A549 (cell line): ENCODE data around the gene ATP2A3. TPM values are rescaled to one million over a fixed set of nuclear protein-coding genes. Genes with fewer than 3 reads are reported as not detected.

ENCODE experiments used
- ATAC-seq, 2 experiments: fragments of 200-7000 bp in 1 of 2; fragments of >200 bp in 1 of 2; cut with Nextera tagmentation in 1 of 2; cut with Tn5 transposase in 1 of 2; 3 replicates each; pipeline versions ENCODE4 v1.8.0 to v1.9.1; 2018 to 2020; ENCODE audit warnings: mild to moderate bottlenecking in 1 of 2, moderate library complexity in 1 of 2
- CTCF ChIA-PET: fragments of 300-600 bp; sonication (Branson Sonifier 250); formaldehyde crosslinking; extraction: SDS; loops from one replicate; lab custom pipeline; 2021; ENCODE audit warnings: antibody characterized with exemption, inconsistent platforms; lab: Yijun Ruan, JAX
- POLR2A ChIA-PET: fragments of 350-600 bp; formaldehyde crosslinking; extraction: SDS; loops from one replicate; lab custom pipeline; 2021; ENCODE audit warnings: antibody characterized with exemption, inconsistent platforms; lab: Yijun Ruan, JAX
- DNase-seq, 2 experiments: peaks; one replicate each; pipeline versions ENCODE4 v3.0.0 to v3.0.0-alpha.2; 2011 to 2016; ENCODE audit warnings: low read depth in 1 of 2, low spot score in 1 of 2
- FAIRE-seq: peaks from 2 replicates; lab custom pipeline; 2011; peaks lifted over from hg19 to GRCh38; lab: Jason Lieb, UNC
- H3K27ac ChIP-seq, 2 experiments: fragments of >200 bp; sonication (Bioruptor Twin); formaldehyde crosslinking; 3 replicates each; pipeline ENCODE4 v1.5.1; 2016 to 2017
- H3K4me1 ChIP-seq: fragments of >200 bp; sonication (Bioruptor Twin); formaldehyde crosslinking; 3 replicates; pipeline ENCODE4 v1.6.1; 2016
- H3K4me2 ChIP-seq: fragments of >200 bp; sonication (Bioruptor Twin); formaldehyde crosslinking; 3 replicates; pipeline ENCODE4 v1.6.1; 2016
- H3K4me3 ChIP-seq: fragments of >200 bp; sonication (Bioruptor Twin); formaldehyde crosslinking; 3 replicates; pipeline ENCODE4 v1.5.1; 2016
- H3K9me3 ChIP-seq: fragments of >200 bp; sonication (Bioruptor Twin); formaldehyde crosslinking; 3 replicates; pipeline ENCODE4 v1.6.1; 2016
- BHLHE40 ChIP-seq: IDR thresholded peaks from 2 replicates; pipeline ENCODE4 v1.6.1; 2012; ENCODE audit warnings: low read depth, low read length, inconsistent platforms
- CBX2 ChIP-seq: fragments of 200-600 bp; sonication (generic); IDR thresholded peaks from 2 replicates; pipeline ENCODE4 v1.6.1; 2016; ENCODE audit warnings: low read depth, mild to moderate bottlenecking, borderline replicate concordance
- CEBPB ChIP-seq, 2 experiments: fragments of >200 bp in 1 of 2; sonication (Bioruptor Twin) in 1 of 2; formaldehyde crosslinking in 1 of 2; IDR thresholded peaks; 2 replicates each; pipeline ENCODE4 v1.6.1; 2012 to 2016
- CHD4 ChIP-seq: fragments of 200-600 bp; sonication (generic); IDR thresholded peaks from 2 replicates; pipeline ENCODE4 v1.6.1; 2016; ENCODE audit warnings: antibody characterized with exemption, mild to moderate bottlenecking, borderline replicate concordance
- EHF ChIP-seq: fragments of 250-450 bp; sonication (Bioruptor Pico); IDR thresholded peaks from 2 replicates; pipeline ENCODE4 v1.5.0; 2020; ENCODE audit warnings: mild to moderate bottlenecking
- ELK1 ChIP-seq: fragments of 150-350 bp; IDR thresholded peaks from 2 replicates; pipeline ENCODE4 v1.6.1; 2014; ENCODE audit warnings: low read depth, mild to moderate bottlenecking, low read length
- FOSL2 ChIP-seq, 2 experiments: fragments of 450-650 bp in 1 of 2; fragments of >200 bp in 1 of 2; sonication (Bioruptor Twin) in 1 of 2; formaldehyde crosslinking; IDR thresholded peaks; 2 replicates each; pipeline versions ENCODE4 v1.5.0 to v1.6.1; 2016 to 2020; ENCODE audit warnings: mild to moderate bottlenecking in 1 of 2, moderate library complexity in 1 of 2
- GATA3 ChIP-seq: IDR thresholded peaks from 2 replicates; pipeline ENCODE4 v1.6.1; 2012; ENCODE audit warnings: borderline replicate concordance
- HDAC2 ChIP-seq: fragments of 200-600 bp; sonication (generic); IDR thresholded peaks from 2 replicates; pipeline ENCODE4 v1.6.1; 2016
- HEYL ChIP-seq: fragments of 250-450 bp; sonication (Bioruptor Pico); IDR thresholded peaks from 2 replicates; pipeline ENCODE4 v1.8.0; 2021; ENCODE audit warnings: mild to moderate bottlenecking, moderate library complexity
- HOXA7 ChIP-seq: fragments of 250-450 bp; sonication (Bioruptor Pico); IDR thresholded peaks from 2 replicates; pipeline ENCODE4 v1.5.0; 2020; ENCODE audit warnings: mild to moderate bottlenecking, moderate library complexity
- HOXB13 ChIP-seq: fragments of 250-450 bp; sonication (Bioruptor Pico); IDR thresholded peaks from 2 replicates; pipeline ENCODE4 v1.5.0; 2020; ENCODE audit warnings: low read depth, mild to moderate bottlenecking, moderate library complexity
- HOXB5 ChIP-seq: fragments of 250-450 bp; sonication (Bioruptor Pico); IDR thresholded peaks from 2 replicates; pipeline ENCODE4 v1.5.0; 2020; ENCODE audit warnings: mild to moderate bottlenecking, moderate library complexity
- JUN ChIP-seq, 2 experiments: fragments of >200 bp; sonication (Bioruptor Twin); formaldehyde crosslinking; IDR thresholded peaks; 2 replicates in 1 of 2; 3 replicates in 1 of 2; pipeline ENCODE4 v1.6.1; 2016 to 2017
- JUNB ChIP-seq: fragments of >200 bp; sonication (Bioruptor Twin); formaldehyde crosslinking; IDR thresholded peaks from 2 replicates; pipeline ENCODE4 v1.6.1; 2016
- KDM1A ChIP-seq: fragments of 200-600 bp; sonication (generic); IDR thresholded peaks from 2 replicates; pipeline ENCODE4 v1.6.1; 2016; ENCODE audit warnings: low read depth, mild to moderate bottlenecking
- KDM5A ChIP-seq: fragments of 200-600 bp; sonication (generic); IDR thresholded peaks from 2 replicates; pipeline ENCODE4 v1.6.1; 2016; ENCODE audit warnings: antibody characterized with exemption, mild to moderate bottlenecking
- MYC ChIP-seq: IDR thresholded peaks from 2 replicates; pipeline ENCODE4 v1.6.1; 2012; ENCODE audit warnings: mild to moderate bottlenecking, inconsistent platforms, low read length, improper control_type of control experiment, borderline replicate concordance
- NFE2L2 ChIP-seq: fragments of 150-350 bp; conservative IDR thresholded peaks from 2 replicates; pipeline ENCODE4 v1.6.1; 2014; ENCODE audit warnings: low read length
- NR3C1 ChIP-seq: fragments of >200 bp; sonication (Bioruptor Twin); formaldehyde crosslinking; IDR thresholded peaks from 3 replicates; pipeline ENCODE4 v1.6.1; 2017
- TP53 ChIP-seq: fragments of 250-450 bp; sonication (Bioruptor Pico); IDR thresholded peaks from 2 replicates; pipeline ENCODE4 v1.5.0; 2021; ENCODE audit warnings: mild to moderate bottlenecking, moderate library complexity
- ZNF302 ChIP-seq: fragments of 250-450 bp; sonication (Bioruptor Pico); IDR thresholded peaks from 2 replicates; pipeline ENCODE4 v1.9.0; 2021; ENCODE audit warnings: inconsistent platforms, mild to moderate bottlenecking, moderate library complexity
- ZSCAN20 ChIP-seq: fragments of 250-450 bp; sonication (Bioruptor Pico); IDR thresholded peaks from 2 replicates; pipeline ENCODE4 v1.8.0; 2022; ENCODE audit warnings: mild to moderate bottlenecking, moderate library complexity
- WGBS: methylation state at CpG from one replicate; pipeline ENCODE4 v1.1.6; 2017; ENCODE audit errors: missing lambda C conversion rate; 5-methylcytosine and 5-hydroxymethylcytosine counted together
- polyA plus RNA-seq, 4 experiments: library from polyadenylated mRNA; depleted of rRNA in 3 of 4; stranded (reverse); fragments of >200 nt; fragmentation: RNase III in 1 of 4; extraction: RNeasy Plus Mini Kit Qiagen cat#74134 plus additional on column Dnase treatment in 1 of 4; gene quantifications; 2 replicates in 3 of 4; 3 replicates in 1 of 4; pipeline ENCODE4 v1.2.3, GENCODE V29; 2011 to 2017
- TF ChIP-seq, protein P1 (sequence below): IDR thresholded peaks from 2 replicates; pipeline ENCODE4 v1.6.1; 2012
- TF ChIP-seq, protein P2 (sequence below): fragments of 250-450 bp; sonication (Bioruptor Pico); IDR thresholded peaks from 2 replicates; pipeline ENCODE4 v1.5.0; 2021; ENCODE audit warnings: mild to moderate bottlenecking, moderate library complexity, borderline replicate concordance
- TF ChIP-seq, protein P3 (sequence below): fragments of 450-650 bp; IDR thresholded peaks from 2 replicates; pipeline ENCODE4 v1.6.1; 2014; ENCODE audit warnings: antibody characterized with exemption
- TF ChIP-seq, protein P4 (sequence below): fragments of >200 bp; sonication (Bioruptor Twin); formaldehyde crosslinking; IDR thresholded peaks from 3 replicates; pipeline ENCODE4 v1.5.1; 2016

The ATP2A3 gene
- polyA plus RNA-seq, 2 of the 4 experiments (the other 2 are of a cell fraction), result 3.1 to 5.5 TPM

DNA sequence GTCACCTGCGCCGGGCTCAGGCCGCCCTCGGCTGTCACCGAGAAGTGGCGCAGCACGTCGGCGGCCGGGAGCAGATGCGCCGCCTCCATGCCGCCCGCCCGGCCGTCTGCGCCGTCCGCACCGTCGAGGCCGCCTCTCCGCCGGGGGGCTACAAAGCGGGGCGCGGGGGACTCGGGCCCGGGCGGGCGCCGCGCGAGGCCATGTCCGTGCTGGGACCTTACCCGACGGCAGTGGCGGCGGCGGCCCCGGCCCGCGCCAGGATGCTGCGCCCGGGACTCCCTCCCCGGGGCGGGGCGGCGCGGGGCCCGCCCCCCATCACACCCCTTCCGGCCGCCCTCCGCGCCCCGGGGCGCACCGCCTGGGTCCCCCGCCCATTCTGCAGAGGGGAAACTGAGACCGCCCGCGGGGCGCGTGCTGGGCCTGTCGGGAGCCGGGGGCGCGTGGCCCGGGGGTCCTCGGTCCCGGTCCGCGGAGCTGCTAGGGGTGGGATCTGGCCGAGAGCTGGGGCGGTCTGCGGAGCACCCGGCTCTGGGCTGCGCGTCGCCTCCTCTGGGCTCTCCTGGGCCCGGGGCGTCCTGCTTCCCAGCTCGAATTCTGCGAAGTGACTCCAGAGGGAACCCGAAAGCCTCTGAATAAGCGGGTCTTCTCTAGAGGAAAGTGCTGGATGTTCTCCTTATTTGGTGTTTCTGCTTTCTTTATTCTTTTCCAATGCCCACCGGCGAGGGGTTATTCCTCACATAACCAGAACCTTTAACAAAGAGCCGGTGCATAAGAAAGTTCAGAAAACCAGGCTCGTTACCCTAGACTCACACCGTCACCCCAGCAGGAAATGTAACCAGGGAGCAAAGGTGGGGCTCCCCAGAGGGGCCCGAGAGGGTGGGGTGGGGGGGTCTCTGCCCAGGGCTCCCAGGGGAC lies at the start of gene ATP2A3 (continued):
- TF ChIP-seq, protein P1, sequence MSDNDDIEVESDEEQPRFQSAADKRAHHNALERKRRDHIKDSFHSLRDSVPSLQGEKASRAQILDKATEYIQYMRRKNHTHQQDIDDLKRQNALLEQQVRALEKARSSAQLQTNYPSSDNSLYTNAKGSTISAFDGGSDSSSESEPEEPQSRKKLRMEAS, result no peak
- TF ChIP-seq, all 56 proteins: peak for 6

DNA sequence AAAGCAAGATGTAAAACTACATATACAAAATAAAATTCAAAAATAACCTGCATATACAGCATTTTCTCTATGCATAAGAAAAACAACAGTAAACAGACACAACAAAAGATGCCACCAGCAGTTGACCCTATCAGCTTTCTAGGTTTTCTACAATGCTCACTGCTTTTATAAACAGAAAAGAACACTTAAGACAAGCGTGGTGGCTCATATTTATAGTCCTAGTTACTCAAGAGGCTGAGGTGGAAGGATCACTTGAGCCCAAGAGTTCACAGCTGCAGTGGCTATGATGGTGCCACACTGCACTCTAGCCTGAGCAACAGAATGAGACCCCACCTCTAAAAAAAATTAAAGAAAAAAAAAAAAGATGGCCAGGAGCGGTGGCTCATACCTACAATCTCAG lies 46.5 kb upstream of the ATP2A3 start:
- no peak for TF ChIP-seq HOXB13 (CRISPR knock-in tag)
- no peak for TF ChIP-seq FOSL2 (IDR thresholded peaks at IDR 0.05)
- TF ChIP-seq FOSL2 (CRISPR knock-in tag; IDR thresholded peaks at IDR 0.05), result no peak
- TF ChIP-seq NR3C1, result no peak
- no peak for TF ChIP-seq CEBPB (IDR thresholded peaks at IDR 0.05)
- no peak for TF ChIP-seq ELK1
- no peak for TF ChIP-seq BHLHE40
- no peak for TF ChIP-seq EHF (CRISPR knock-in tag)
- TF ChIP-seq, protein P2, sequence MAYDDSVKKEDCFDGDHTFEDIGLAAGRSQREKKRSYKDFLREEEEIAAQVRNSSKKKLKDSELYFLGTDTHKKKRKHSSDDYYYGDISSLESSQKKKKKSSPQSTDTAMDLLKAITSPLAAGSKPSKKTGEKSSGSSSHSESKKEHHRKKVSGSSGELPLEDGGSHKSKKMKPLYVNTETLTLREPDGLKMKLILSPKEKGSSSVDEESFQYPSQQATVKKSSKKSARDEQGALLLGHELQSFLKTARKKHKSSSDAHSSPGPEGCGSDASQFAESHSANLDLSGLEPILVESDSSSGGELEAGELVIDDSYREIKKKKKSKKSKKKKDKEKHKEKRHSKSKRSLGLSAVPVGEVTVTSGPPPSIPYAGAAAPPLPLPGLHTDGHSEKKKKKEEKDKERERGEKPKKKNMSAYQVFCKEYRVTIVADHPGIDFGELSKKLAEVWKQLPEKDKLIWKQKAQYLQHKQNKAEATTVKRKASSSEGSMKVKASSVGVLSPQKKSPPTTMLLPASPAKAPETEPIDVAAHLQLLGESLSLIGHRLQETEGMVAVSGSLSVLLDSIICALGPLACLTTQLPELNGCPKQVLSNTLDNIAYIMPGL (CRISPR knock-in tag), result no peak
- Histone ChIP-seq H3K4me2 (no peak overlapping the region), H3K4me3 (no peak overlapping the region), H3K4me1 (no peaks in the 10 kb centered on the region), H3K27ac (no peak overlapping the region), H3K9me3 (no peaks in the 10 kb centered on the region)
- POLR2A ChIA-PET, result no interaction called here
- DNase-seq (no peak), ATAC-seq (no peak), FAIRE-seq (no peak)
- 91% methylated on average over 2 of the region's 2 CpGs for WGBS
- CTCF ChIA-PET, result interaction anchor here (0.6 to 10.0 kb wide), 10 partner anchors 12 to 251 kb away, joined by 3 to 84 read pairs (median 4); no protein-coding TSS in a partner anchor

GRCh38 chr17:4009186-4009785 lies 45.0 kb upstream of the ATP2A3 start:
- DNase-seq (no peak), FAIRE-seq (no peak), ATAC-seq (no peak)
- no peak overlapping the region for H3K4me2 ChIP-seq
- WGBS, result 89% methylated on average over 16 of the region's 17 CpGs
- no peaks in the 10 kb centered on the region for H3K9me3 ChIP-seq
- H3K4me3 ChIP-seq, result no peak overlapping the region
- no peak overlapping the region for H3K27ac ChIP-seq
- ChIA-PET CTCF (interaction anchor here (1.0 to 11.9 kb wide), 16 partner anchors 7 to 275 kb away, joined by 3 to 166 read pairs (median 4); partner anchors contain the start of gene P2RX1), POLR2A (no interaction called here)
- H3K4me1 ChIP-seq, result no peaks in the 10 kb centered on the region
- no peak for TF ChIP-seq HOXA7 (CRISPR knock-in tag)
- no peak for TF ChIP-seq GATA3
- TF ChIP-seq ZSCAN20, result no peak
- TF ChIP-seq NFE2L2, result no peak
- TF ChIP-seq HDAC2, result no peak
- no peak for TF ChIP-seq JUNB
- TF ChIP-seq, protein P3, sequence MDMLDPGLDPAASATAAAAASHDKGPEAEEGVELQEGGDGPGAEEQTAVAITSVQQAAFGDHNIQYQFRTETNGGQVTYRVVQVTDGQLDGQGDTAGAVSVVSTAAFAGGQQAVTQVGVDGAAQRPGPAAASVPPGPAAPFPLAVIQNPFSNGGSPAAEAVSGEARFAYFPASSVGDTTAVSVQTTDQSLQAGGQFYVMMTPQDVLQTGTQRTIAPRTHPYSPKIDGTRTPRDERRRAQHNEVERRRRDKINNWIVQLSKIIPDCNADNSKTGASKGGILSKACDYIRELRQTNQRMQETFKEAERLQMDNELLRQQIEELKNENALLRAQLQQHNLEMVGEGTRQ, result no peak
- TF ChIP-seq ZNF302 (CRISPR knock-in tag), result no peak
- TF ChIP-seq, protein P2 (CRISPR knock-in tag), result no peak
- TF ChIP-seq KDM5A, result no peak
- TF ChIP-seq HOXB5 (CRISPR knock-in tag), result no peak
- no peak for TF ChIP-seq TP53 (CRISPR knock-in tag)
- TF ChIP-seq CBX2, result no peak
- no peak for TF ChIP-seq HEYL (CRISPR knock-in tag)
- no peak for TF ChIP-seq CHD4
- TF ChIP-seq, protein P4, sequence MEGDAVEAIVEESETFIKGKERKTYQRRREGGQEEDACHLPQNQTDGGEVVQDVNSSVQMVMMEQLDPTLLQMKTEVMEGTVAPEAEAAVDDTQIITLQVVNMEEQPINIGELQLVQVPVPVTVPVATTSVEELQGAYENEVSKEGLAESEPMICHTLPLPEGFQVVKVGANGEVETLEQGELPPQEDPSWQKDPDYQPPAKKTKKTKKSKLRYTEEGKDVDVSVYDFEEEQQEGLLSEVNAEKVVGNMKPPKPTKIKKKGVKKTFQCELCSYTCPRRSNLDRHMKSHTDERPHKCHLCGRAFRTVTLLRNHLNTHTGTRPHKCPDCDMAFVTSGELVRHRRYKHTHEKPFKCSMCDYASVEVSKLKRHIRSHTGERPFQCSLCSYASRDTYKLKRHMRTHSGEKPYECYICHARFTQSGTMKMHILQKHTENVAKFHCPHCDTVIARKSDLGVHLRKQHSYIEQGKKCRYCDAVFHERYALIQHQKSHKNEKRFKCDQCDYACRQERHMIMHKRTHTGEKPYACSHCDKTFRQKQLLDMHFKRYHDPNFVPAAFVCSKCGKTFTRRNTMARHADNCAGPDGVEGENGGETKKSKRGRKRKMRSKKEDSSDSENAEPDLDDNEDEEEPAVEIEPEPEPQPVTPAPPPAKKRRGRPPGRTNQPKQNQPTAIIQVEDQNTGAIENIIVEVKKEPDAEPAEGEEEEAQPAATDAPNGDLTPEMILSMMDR, result no peak
- no peak for TF ChIP-seq KDM1A
- TF ChIP-seq JUN (IDR thresholded peaks at IDR 0.05), result no peak
- no peak for TF ChIP-seq MYC
